K562 (cell line): ENCODE measurements around the gene SOCS2. TPM values are rescaled to one million over a fixed set of nuclear protein-coding genes. Genes with fewer than 3 reads are reported as not detected.

ENCODE experiments used
- ATAC-seq: fragments of 200-7000 bp; cut with Tn5 transposase; 3 replicates; pipeline ENCODE4 v1.9.1; 2020; ENCODE audit warnings: moderate library complexity
- BruUV-seq: library from RNA; stranded (reverse); fragments of 400-500 nt; replicated peaks from 2 replicates; lab custom pipeline; 2021; lab: Mats Ljungman, UMichigan
- CTCF ChIA-PET: fragments of 300-600 bp; formaldehyde crosslinking; extraction: SDS; loops from one replicate; lab custom pipeline; 2021; ENCODE audit warnings: low intra/inter-chr PET ratio; lab: Yijun Ruan, JAX
- POLR2A ChIA-PET: fragments of 300-600, 350-650 bp; sonication (Branson Sonifier 250); formaldehyde crosslinking; extraction: SDS; loops from one replicate; lab custom pipeline; 2021; ENCODE audit warnings: antibody characterized with exemption, inconsistent platforms; lab: Yijun Ruan, JAX
- DNase-seq, 4 experiments: peaks; one replicate each; pipeline versions ENCODE4 v3.0.0 to v3.0.0-alpha.2; 2011 to 2018; ENCODE audit warnings: low spot score in 3 of 4, mixed read lengths in 3 of 4; ENCODE audit errors: extremely low read depth in 1 of 4
- FAIRE-seq: peaks from 2 replicates; lab custom pipeline; 2011; peaks lifted over from hg19 to GRCh38; lab: Jason Lieb, UNC
- H2AFZ ChIP-seq: 2 replicates; pipeline ENCODE4 v1.6.0; 2011; ENCODE audit warnings: low read depth, low read length, control low read depth, inconsistent platforms
- H3K27ac ChIP-seq: fragments of 200-600 bp; 3 replicates; pipeline ENCODE4 v1.8.0; 2011; ENCODE audit warnings: low read depth, mild to moderate bottlenecking, control low read depth, inconsistent platforms, low read length, moderate library complexity, mixed read lengths; ENCODE audit errors: extremely low read depth
- H3K27me3 ChIP-seq, 2 experiments: fragments of 300-600 bp in 1 of 2; 2 replicates in 1 of 2; 3 replicates in 1 of 2; pipeline versions ENCODE4 v1.6.0 to v1.8.0; 2011; ENCODE audit warnings: inconsistent platforms in 2 of 2, low read length in 2 of 2, mild to moderate bottlenecking in 1 of 2, mixed read lengths in 1 of 2, moderate library complexity in 1 of 2; ENCODE audit not compliant: control insufficient read depth in 2 of 2, insufficient read depth in 2 of 2
- H3K36me3 ChIP-seq: fragments of 300-600 bp; 3 replicates; pipeline ENCODE4 v1.8.0; 2011; ENCODE audit warnings: mild to moderate bottlenecking, low read length, inconsistent platforms; ENCODE audit not compliant: control insufficient read depth, insufficient read depth
- H3K4me1 ChIP-seq, 2 experiments: fragments of 200-600 bp in 1 of 2; replicated peaks in 1 of 2; 2 replicates in 1 of 2; 3 replicates in 1 of 2; pipeline versions ENCODE4 v1.5.1 to v1.8.0; 2011; ENCODE audit warnings: inconsistent platforms in 2 of 2, low read length in 2 of 2, mild to moderate bottlenecking in 1 of 2, mixed read lengths in 1 of 2, moderate library complexity in 1 of 2; ENCODE audit not compliant: control insufficient read depth in 2 of 2, insufficient read depth in 2 of 2
- H3K4me2 ChIP-seq: 2 replicates; pipeline ENCODE4 v1.6.1; 2011; ENCODE audit warnings: low read length, control low read depth, inconsistent platforms, mixed read lengths; ENCODE audit not compliant: insufficient read depth
- H3K4me3 ChIP-seq: fragments of 200-600 bp; sonication (generic), shearing (Covaris generic); 2 replicates; pipeline ENCODE4 v1.5.1; 2016; ENCODE audit warnings: control low read depth, inconsistent platforms
- H3K79me2 ChIP-seq: fragments of 200-600 bp; 3 replicates; pipeline ENCODE4 v1.8.0; 2011; ENCODE audit warnings: low read length, inconsistent platforms; ENCODE audit not compliant: control insufficient read depth, insufficient read depth
- H3K9ac ChIP-seq, 2 experiments: 2 replicates each; pipeline versions ENCODE4 v1.6.0 to v1.6.1; 2011; ENCODE audit warnings: low read depth in 2 of 2, low read length in 2 of 2, control low read depth in 1 of 2, inconsistent platforms in 1 of 2, mild to moderate bottlenecking in 1 of 2, mixed read lengths in 1 of 2; ENCODE audit not compliant: insufficient read depth in 1 of 2
- H3K9me1 ChIP-seq: one replicate; pipeline ENCODE4 v1.6.0; 2011; ENCODE audit warnings: inconsistent platforms, mild to moderate bottlenecking, low read length, moderate library complexity; ENCODE audit not compliant: control insufficient read depth, insufficient read depth
- H3K9me3 ChIP-seq: replicated peaks from 2 replicates; pipeline ENCODE4 v1.5.1; 2011; ENCODE audit warnings: low read depth, low read length, inconsistent platforms; ENCODE audit not compliant: control insufficient read depth, insufficient read depth
- H4K20me1 ChIP-seq: replicated peaks from 2 replicates; pipeline ENCODE4 v1.6.1; 2011; ENCODE audit warnings: low read length, inconsistent platforms, mixed read lengths; ENCODE audit not compliant: control insufficient read depth, insufficient read depth
- CEBPB ChIP-seq: fragments of 450-650 bp; IDR thresholded peaks from 2 replicates; pipeline ENCODE4 v1.6.1; 2016; ENCODE audit warnings: missing genetic modification characterization, missing compliant biosample characterization
- CEBPG ChIP-seq, 3 experiments: fragments of 200-800 bp in 1 of 3; sonication (Bioruptor generic) in 1 of 3; sonication (generic) in 1 of 3; formaldehyde crosslinking in 1 of 3; IDR thresholded peaks in 2 of 3; conservative IDR thresholded peaks in 1 of 3; 2 replicates each; pipeline versions ENCODE4 v1.6.1 to v1.8.0; 2016 to 2022; ENCODE audit warnings: missing compliant biosample characterization in 2 of 3, missing genetic modification characterization in 2 of 3, mild to moderate bottlenecking in 1 of 3, missing genetic modification reagents in 1 of 3
- L3MBTL2 ChIP-seq: fragments of 450-650 bp; IDR thresholded peaks from 2 replicates; pipeline ENCODE4 v1.6.1; 2016; ENCODE audit warnings: mild to moderate bottlenecking, moderate library complexity
- POLR2G ChIP-seq: fragments of 200-400 bp; formaldehyde crosslinking; IDR thresholded peaks from 2 replicates; pipeline ENCODE4 v1.6.1; 2017; ENCODE audit warnings: low read depth, mild to moderate bottlenecking, antibody characterized with exemption, low read length, moderate library complexity
- PRPF4 ChIP-seq: fragments of 200-400 bp; formaldehyde crosslinking; IDR thresholded peaks from one replicate; pipeline ENCODE4 v1.6.1; 2017; ENCODE audit warnings: low read length, low read depth, mild to moderate bottlenecking; ENCODE audit not compliant: insufficient read depth, poor library complexity, severe bottlenecking
- WGBS: fragments of 100-300 bp; shearing (Covaris generic); methylation state at CpG from one replicate; pipeline ENCODE4 v1.1.6; 2016; ENCODE audit warnings: low coverage, mixed read lengths; ENCODE audit not compliant: insufficient coverage; ENCODE audit errors: missing lambda C conversion rate; 5-methylcytosine and 5-hydroxymethylcytosine counted together
- in situ Hi-C: fragments of 300-500 bp; cut with MboI; formaldehyde crosslinking; loops from 4 replicates; pipeline ENCODE4 v1.15.0; 2018; ENCODE audit warnings: inconsistent platforms, mixed read lengths
- intact Hi-C: fragments of 100-400 bp; cut with micrococcal nuclease; formaldehyde crosslinking; loops from 2 replicates; pipeline ENCODE4 v1.14.2; 2022
- polyA plus RNA-seq, 8 experiments: library from polyadenylated mRNA; depleted of rRNA in 4 of 8; stranded (reverse) in 5 of 8; unstranded in 3 of 8; fragments of >200 nt; fragmentation: Nextera tagmentation in 2 of 8; fragmentation: Illumina TruSeq in 1 of 8; extraction: Ambion mirVana in 2 of 8; extraction: Trizol in 1 of 8; gene quantifications; 2 replicates each; pipeline versions ENCODE4 v1.2.1 to v1.2.3, GENCODE V29; 2011 to 2014; ENCODE audit warnings: inconsistent platforms in 1 of 8, missing spikeins in 1 of 8
- total RNA-seq, 7 experiments: library from RNA; depleted of rRNA in 6 of 7; stranded (reverse); fragments of >200 nt in 6 of 7; fragmentation: Illumina TruSeq in 2 of 7; extraction: Trizol in 2 of 7; gene quantifications; 2 replicates each; pipeline versions ENCODE4 v1.2.1 to v1.2.3, GENCODE V29; 2011 to 2021; ENCODE audit warnings: low replicate concordance in 1 of 7

The SOCS2 gene
- total and polyA plus RNA-seq, 9 of the 15 experiments (the other 6 are each of a cell fraction or from before 2014, with no cell fraction given), result 37.0 to 162 (median 98.7) TPM

DNA sequence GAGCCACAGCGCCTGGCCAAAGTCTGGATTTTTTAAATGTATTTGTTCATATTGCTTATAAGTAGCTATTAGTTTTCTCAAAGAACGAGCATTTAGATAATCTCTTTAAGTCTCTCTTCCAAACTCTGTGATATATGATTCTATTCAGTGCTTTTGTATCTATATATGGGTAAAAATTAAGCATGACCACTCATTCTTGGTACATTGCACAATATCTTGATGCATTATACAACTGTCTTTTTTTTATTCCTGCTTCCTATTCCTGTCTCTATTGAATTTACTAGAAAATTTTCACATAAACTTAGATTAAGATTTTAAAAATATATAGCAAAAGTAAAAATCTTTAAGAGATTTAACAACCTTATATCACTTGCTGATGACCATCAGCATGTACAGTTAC, 29.1 kb downstream of the SOCS2 start:
- in situ Hi-C loops, result no loop called here
- Histone ChIP-seq H4K20me1 (no peaks in the 10 kb centered on the region), H3K9me1 (no peaks in the 10 kb centered on the region), H2AFZ (no peak overlapping the region), H3K27me3 (no peaks in the 10 kb centered on the region), H3K9ac (no peak overlapping the region), H3K27ac (no peak overlapping the region), H3K36me3 (no peaks in the 10 kb centered on the region), H3K9me3 (no peaks in the 10 kb centered on the region), H3K79me2 (no peaks in the 10 kb centered on the region), H3K4me1 (peaks cover 0 to 5% of the 10 kb centered on the region in 2 experiments; a peak in 2 of 5 replicates), H3K4me3 (no peak overlapping the region), H3K4me2 (no peak overlapping the region)
- FAIRE-seq (no peak), ATAC-seq (no peak), DNase-seq (no peak)
- intact Hi-C loops, result no loop called here
- ChIA-PET CTCF (no interaction called here), POLR2A (no interaction called here)
- 66% methylated on average over 2 of the region's 2 CpGs for WGBS
- BruUV-seq, result no TSS peak
- TF ChIP-seq POLR2G, result no peak
- peak; percentile 64 for TF ChIP-seq CEBPB (tag)
- no peak for TF ChIP-seq PRPF4
- no peak for TF ChIP-seq L3MBTL2
- no peak for TF ChIP-seq CEBPG (CRISPR knock-in tag; IDR thresholded peaks at IDR 0.05)
- TF ChIP-seq CEBPG (tag; conservative IDR thresholded peaks at IDR 0.05 in 1 of 2, IDR thresholded peaks at IDR 0.05 in 1 of 2), result peak; percentile 10 to 64; a peak in 1 of 4 replicates
